ENCODE measurements around the gene EIF4E2.

The EIF4E2 gene

DNA sequence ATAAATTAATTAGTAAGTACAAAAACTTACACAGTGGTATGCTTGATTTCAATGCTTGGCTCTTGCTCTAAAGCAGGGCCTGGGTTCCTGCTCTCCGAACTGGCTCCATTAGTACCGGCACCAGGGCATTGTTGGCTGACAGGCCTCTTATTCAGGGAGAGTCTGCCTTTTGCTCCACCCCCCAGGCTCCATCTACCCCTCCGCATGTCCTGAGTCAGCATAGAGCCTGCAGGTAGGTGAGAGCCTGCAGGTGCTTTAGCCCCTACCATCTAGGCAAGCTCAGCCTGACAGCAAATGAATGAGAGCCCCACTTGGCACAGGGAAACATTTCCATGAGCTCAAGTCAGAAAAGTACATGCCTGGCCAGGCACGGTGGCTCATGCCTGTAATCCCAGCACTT lies 47.8 kb downstream of the EIF4E2 start:
- no peak for DNase-seq (ENCODE audit: low read depth, low spot score)

GRCh38 chr2:232600053-232600773 lies 49.7 kb downstream of the EIF4E2 start:
- DNase-seq (ENCODE audit: low read depth, low spot score) = no peak

DNA sequence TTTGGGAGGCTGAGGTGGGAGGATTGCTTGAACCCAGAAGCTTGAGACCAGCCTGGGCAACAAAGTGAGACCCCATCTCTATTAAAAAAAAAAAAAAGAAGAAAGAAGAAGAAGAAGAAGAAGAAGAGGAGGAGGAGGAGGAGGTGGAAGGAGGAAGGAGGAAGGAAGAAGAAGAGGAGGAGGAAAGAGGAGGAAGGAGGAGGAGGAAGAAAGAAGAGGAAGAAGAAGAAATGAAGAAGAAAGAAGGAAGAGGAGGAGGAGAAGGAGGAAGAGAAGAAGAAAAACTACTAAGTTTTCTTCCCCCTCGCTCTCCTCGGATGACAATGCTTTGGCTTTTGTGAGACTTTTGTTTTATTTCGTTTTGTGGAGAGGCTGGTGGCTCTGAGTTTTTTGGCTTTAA lies 52.8 kb downstream of the EIF4E2 start:
- no peak for DNase-seq (ENCODE audit: low read depth, low spot score)

DNA sequence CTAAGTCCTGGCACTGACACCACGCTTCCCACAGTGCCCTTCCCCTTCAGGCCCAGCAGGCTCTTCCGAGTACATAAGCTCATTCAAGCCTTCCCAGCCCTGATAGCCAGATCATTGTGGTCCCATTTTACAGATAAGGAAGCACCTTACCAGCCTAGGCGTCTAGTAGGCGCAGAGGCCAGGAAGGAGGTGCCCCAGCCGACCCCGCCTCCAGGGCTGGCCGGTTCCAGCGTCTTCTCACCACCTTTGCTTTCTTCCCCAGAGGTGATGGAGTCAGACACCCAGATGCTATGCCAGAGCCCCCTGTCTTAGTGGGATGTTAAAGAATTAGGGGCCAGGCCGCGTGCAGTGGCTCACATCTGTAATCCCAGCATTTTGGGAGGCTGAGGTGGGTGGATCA lies 54.0 kb downstream of the EIF4E2 start:
- no peak for DNase-seq (ENCODE audit: low read depth, low spot score)

DNA sequence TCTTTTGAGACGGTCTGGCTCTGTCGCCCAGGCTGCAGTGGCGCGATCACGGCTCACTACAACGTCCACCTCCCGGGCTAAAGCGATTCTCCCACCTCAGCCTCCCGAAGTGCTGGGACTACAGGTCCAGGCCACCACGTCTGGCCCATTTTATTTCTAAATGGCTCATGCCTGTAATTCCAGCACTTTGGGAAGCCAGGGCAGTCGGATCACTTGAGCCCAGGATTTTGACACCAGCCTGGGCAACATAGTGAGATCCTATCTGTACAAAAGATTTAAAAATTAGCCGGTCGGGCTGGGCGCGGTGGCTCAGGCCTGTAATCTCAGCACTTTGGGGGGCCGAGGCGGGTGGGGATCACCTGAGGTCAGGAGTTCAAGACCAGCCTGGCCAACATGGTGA lies 56.5 kb downstream of the EIF4E2 start:
- no peak for DNase-seq (ENCODE audit: low read depth, low spot score)

GRCh38 chr2:232609607-232610006 lies 59.1 kb downstream of the EIF4E2 start:
- DNase-seq (ENCODE audit: low read depth, low spot score) = no peak

GRCh38 chr2:232610081-232610480 lies 59.6 kb downstream of the EIF4E2 start:
- no peak for DNase-seq (ENCODE audit: low read depth, low spot score)

- no peak for DNase-seq (ENCODE audit: low read depth, low spot score)
These were observed 60.6 kb downstream of the EIF4E2 start for GRCh38 chr2:232611061-232611460.

DNA sequence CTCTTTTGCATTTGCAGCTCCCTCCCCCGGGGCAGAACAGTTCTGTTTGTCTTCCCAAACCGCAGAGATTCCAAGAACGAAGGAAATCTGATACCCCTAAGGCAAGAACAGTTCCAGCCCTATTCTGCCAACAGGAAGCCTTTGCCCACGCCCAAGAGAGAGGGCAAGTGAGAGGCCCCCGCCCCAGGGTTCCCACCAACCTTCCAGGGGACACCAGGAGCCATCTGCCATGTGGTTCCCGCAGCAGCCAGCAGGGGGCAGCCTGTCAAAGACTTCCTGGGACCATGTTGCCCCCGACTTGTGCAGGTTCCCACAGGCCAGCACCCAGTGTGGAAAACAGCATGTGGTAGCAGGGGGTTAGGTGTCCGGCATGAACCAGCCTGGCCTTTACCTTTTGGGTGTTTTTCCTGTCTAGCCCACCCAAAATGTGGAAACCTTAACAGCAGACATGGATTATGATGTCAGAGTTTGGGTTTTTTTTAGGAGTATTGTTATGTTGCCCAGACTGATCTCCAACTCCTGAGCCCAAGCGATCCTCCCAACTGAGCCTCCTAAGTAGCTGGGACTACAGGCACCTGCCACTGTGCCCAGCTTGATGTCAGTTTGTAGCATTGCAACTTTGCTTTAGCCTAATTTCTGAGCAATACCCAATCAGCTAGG lies 61.2 kb downstream of the EIF4E2 start:
- DNase-seq (ENCODE audit: low read depth, low spot score) = peak; percentile 42

DNA sequence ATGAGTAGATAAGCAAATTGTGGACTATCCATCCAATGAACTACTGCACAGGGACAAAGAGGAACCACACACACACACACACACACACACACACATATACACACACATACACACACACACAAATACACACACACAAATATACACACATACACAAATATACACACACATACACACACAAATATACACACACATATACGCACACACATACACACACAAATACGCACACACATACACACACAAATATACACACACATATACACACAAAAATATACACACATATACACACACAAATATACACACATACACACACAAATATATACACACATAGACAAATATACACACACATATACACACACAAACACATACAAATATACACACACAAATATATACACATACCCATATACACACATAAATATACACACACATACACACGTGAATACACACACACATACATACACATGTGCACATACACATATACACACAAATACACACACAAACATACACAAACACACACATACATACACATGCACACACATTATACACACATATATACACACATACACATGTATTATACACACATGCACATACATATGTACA lies 63.1 kb downstream of the EIF4E2 start:
- DNase-seq (ENCODE audit: low read depth, low spot score) = no peak

DNA sequence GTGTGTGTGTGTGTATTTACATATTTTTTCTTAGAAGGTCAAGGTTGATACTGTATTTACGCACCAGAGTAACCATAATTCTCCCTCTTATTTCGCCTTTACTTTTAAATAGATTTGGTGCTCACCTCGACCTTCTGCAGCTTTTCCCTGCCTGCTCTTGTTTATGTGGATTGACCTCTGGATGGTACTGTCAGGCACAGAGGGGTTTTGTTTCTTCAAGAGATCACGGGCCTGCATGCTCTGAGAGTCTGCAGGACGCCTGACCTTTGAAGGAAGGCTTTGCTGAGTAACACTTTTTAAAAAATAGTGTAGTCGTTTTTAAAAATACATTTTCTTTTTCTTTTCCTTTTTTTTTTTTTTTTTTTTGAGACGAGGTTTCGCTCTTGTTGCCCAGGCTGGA lies 64.8 kb downstream of the EIF4E2 start:
- DNase-seq (ENCODE audit: low read depth, low spot score) = no peak

Measured in activated CD4-positive, CD25-positive, alpha-beta regulatory T cell treated with anti-CD3 and anti-CD28 coated beads, Interleukin-2, amount 50 U/mL, for 16 hours (primary cell).